HG02870 (cell line): ENCODE measurements around the gene AURKAIP1.
"Not testable (repeated sequence)": the region's sequence is repeated elsewhere in the genome, so short reads cannot be mapped to it uniquely, and the experiment has no call there.

Experiments
- ATAC-seq: cut with Tn5 transposase; IDR thresholded peaks from one replicate; pipeline ENCODE4 v1.9.1; 2021; ENCODE audit warnings: mild to moderate bottlenecking, moderate library complexity; ENCODE audit not compliant: unreplicated experiment

Gene AURKAIP1

DNA sequence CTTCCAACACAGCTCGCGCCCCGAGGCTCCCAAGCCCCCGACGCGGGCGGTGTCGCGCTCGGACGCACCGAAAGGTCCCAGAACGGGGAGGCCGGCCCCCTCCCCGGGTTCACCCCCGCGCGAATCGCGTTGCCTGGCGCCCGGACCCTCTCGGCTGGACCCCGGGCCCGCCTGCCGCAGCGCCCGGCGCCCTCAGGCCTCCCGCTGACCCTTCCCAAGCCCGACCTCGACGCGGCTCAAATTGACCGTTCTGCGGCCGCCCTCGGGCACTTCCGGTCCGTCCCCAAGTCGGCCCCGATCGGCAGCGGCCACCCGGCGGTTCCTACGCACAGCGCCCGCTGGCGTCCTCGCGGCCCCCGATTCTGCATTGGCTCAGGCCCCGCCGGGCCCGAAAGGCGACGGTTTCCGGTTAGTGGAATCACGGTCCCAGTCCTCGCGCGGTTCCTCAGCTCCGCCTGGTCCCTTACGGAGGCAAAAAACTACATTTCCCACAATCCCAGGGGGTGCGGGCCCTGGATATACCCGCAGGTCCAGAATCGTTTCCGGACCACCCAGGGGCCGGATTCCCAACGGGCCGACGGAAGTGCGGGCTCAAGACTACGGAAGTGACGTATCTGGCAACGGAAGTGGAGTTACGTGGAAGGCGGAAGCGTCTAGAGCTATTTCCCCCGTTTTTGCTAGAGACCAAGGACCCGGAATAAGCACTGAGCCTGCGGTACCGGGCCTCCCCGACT, at the start of gene AURKAIP1:
Gene AURKAIP1 (minus strand): TSS at position 279 of the 734 bp plus-strand sequence. CDS start 451 bp downstream, outside the sequence.
- ATAC-seq = peak; percentile 85

DNA sequence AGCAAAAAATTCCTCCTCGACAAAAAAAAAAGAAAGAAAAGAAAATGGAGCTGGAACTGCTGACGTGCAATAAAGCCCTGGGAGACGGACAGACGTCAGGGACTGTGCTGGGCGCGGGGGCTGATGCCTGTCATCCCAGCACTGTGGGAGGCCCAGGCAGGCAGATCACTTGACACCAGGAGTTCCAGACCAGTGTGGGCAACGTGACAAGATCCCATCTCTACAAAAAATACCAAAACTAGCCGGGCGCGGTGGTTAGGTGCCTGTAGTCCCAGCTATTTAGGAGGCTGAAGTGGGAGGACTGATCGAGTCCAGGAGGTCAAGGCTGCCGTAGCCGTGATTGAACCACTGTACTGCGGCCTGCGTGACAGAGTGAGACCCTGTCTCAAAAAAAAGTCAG, 49.7 kb upstream of the AURKAIP1 start:
- no peak for ATAC-seq

DNA sequence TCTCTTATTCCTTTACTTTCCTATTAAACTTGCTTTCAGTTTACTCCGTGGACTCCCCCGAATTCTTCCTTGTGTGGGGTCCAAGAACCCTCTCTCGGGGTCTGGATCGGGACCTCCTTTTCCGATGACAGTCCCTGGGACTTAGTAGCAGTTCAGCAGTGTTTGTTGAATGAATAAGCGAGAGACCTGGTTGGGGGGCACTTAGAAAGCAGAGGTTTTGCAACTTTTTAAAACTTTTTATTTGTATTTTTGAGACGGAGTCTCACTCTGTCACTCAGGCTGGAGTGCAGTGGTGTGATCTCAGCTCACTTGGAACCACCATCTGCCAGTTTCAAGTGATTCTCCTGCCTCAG, 48.2 kb upstream of the AURKAIP1 start:
- ATAC-seq = no peak

DNA sequence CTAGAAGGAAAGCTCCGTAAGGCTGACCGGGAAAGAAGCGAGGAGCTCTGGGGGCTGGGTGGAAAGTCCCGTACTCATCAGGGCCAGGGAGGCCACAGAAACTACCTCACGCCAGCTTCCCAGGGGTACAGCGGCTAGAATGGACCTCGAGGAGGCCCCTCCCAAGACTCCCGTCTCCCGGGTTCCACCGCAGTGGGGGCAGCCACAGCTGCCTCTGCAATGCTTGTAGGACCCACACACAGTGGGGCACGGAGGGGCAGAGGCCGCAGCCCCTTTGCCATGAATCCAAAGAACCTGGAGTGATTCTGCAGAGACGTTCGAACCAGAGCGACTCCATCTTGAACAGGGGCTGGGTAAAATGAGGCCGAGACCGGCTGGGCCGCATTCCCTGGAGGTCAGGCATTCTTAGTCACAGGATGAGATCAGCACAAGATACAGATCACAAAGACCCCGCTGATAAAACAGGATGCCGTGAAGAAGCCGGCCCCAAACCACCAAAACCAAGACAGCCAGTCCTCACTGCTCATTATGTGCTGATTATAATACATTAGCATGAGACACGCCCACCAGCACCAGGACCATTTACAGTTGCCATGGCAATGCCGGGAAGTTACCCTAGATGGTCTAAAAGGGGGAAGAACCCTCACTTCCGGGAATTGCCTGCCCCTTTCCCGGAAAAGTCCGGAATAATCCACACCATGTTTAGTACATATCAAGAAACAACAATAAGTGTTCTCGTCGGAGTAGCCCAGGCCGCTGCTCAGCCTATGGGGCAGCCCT, 47.6 kb upstream of the AURKAIP1 start:
- ATAC-seq = no peak

DNA sequence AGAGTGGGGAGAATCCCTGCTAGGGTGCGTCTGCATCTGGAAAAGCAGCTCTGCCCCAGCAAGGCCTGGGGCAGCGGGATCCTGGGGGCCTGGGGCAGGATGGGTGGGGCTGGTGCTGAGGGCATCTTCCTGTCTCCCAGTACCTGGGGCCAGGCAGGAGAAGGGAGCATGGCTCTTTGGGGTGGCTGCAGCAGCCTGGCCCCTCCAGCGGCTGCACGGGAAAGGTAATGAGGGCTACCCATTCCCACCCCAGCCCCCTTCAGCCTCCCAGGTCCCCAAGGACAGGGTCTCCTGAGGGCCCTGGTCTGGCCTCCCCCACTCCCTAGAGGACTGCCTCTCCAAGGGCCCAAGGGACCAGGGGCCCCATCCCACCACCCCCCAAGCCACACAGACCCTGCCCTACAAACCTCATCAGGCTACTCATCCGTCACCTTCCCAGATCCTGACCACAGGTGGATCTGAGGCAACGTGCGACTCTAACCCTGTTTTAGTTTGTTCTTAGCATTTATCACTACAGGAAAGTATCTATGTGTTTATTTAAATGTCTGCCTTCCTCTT, 47.0 kb upstream of the AURKAIP1 start:
- ATAC-seq = no peak

DNA sequence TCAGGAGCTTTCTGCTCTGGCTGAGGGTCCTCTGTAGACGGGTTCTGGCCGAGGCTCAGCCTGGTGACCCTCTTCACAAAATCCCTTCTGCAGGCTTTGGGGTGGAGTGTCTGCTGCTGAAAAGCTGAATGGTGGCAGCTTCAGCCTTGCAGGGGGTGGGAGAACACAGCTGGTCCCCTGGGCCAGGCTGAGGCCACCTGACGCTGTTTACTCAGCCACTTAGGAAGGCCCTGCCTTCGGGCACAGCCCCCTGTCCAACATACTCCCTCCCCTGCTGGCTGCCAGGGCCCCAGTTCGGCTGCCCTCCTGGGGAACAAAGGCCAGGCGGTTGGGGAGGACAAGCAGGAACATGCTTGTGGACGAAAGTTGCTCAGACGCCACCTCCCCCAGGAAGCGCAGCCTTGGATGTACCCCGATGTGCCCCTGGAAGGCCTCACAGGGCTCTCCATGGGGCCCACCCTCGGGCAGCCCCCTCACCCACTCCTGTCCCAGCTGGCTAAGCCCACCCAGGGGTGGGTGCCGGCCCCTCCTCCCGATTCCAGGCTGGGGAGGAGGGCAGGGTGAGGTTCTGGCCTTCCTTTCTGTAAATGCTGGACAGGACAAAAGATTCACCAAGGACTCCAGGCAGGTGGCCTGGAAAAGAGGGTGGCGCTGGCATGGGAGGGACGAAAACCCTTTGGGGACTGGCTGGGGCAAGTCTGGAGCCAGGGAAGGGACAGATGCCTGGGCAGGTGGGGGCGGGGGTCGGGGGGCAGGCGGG, 46.3 kb upstream of the AURKAIP1 start, which contains the start of gene ANKRD65:
Gene ANKRD65 (minus strand): TSS at position 130 of the 760 bp plus-strand sequence. CDS start 271 bp downstream, outside the sequence.
- no peak for ATAC-seq

DNA sequence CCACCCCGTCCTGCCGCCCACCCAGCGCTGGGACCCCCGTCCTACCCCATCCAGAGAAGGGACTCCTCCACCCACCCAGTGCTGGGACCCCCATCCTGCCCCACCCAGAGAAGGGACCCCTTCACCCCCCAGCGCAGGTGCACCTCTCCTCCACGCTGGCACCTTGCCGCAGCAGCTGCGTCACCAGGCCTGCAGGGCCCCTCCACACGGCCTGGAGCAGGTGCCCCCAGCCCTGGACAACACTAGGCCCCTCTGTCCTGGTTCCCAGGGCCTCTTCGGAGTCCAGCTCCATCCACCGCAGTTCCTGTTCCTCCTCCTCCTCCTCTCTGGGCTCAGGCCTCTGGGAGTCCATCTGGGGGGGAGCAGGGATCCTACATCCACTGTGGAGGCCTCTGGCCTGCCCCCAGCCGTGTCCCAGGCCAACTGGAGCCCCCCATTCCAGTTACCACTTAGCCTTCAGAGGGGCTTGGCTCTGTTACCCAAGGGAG, 45.7 kb upstream of the AURKAIP1 start:
- ATAC-seq = no peak

DNA sequence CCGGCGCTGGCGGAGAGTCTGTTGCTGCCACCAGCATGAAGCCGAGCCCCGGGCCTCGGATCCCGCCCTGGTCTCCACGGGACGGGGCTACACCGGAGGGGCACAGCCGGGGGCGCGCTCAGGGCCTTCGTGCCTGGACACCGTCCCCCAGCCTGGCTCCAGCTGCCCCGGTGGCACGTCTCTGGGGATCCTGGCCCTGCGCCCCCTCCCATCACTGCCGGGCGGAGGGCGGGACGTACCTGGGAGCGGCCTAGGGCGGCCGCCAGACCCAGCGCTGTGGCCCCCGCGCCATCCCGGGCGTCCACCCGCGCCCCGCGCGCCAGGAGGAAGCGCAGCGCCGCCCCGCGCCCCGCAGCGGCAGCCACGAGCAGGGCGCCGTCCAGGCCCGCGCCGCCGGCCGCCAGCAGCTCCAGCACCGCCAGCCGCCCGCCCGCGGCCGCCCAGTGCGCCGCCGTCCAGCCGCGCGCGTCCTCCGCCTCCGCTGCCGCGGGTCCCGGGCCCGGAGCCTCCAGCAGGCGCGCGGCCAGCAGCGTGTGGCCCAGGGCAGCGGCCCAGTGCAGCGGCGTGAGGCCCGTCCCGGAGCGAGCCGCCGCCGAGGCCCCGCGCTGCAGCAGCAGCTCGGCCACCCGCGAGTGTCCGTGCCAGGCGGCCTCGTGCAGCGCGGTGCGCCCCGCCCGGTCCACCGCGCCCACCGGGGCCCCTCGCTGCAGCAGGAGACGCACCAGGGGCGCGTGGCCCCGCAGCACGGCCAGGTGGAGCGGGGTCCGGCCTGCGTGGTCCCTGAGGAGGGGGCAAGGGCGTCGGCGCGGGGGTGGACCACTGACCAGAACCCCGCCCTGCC, 45.0 kb upstream of the AURKAIP1 start:
- ATAC-seq = no peak

DNA sequence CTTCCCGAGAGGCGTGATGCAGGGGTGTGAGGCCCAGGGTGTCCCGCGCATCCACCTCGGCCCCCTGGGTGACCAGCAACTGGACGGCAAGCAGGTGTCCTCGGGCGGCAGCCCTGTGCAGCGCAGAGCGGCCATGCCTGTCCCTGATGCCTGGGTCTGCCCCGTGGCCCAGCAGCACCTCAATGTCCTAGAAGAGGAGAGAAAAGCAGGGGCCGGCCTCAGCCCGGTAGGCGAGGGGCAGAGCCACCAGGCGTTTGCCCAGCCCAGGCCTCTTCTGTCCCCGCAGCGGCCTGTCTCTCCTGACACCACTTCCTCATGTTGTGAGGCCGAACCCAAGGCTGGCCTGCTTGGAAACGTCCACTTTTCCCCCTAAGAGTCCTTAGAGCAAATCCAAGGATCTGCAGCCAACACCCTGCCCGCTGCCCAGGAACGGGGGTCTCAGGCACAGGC, 44.4 kb upstream of the AURKAIP1 start:
- ATAC-seq = no peak

DNA sequence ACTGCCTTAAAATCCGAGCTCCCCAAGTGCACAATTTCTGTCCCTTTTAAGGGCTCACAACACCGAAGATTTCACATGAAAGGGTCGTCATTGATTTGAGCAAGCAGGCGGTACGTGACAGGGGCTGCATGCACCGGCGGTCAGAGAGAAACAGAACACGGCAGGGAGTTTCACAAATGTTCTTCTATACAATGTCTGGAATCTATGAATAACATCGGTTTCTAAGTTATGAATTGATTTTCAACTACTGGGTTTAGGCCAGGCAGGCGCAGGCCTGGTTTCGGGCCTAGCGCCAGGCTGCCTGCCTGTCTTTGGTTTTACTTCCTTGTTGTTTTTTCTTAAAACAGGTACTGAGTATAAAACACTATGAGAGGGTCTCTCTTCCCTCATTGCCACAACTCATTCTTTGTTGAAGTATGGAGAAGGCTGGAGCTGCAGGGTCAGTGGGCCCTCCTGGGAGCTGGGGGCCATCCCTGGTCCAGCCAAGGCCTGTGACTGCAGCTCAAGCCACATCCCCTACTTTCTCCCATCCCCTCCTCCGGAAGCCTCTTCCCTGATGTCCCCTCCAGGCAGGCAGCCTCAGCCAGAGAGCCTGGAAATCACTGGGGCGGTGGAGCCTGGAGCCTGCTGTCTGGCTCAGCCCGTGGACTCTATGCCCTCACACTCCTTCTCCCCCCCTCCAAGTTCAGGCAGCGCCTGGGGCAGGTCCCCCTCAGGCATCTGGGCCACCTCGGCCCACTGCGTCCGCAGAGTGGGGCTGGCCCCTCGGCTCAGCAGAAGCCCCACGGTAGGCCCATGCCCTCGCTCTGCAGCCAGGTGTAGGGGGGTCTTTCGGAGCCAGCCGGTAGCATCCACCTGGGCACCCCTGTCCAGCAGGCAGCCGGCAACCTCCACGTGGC, 43.7 kb upstream of the AURKAIP1 start:
- no peak for ATAC-seq

DNA sequence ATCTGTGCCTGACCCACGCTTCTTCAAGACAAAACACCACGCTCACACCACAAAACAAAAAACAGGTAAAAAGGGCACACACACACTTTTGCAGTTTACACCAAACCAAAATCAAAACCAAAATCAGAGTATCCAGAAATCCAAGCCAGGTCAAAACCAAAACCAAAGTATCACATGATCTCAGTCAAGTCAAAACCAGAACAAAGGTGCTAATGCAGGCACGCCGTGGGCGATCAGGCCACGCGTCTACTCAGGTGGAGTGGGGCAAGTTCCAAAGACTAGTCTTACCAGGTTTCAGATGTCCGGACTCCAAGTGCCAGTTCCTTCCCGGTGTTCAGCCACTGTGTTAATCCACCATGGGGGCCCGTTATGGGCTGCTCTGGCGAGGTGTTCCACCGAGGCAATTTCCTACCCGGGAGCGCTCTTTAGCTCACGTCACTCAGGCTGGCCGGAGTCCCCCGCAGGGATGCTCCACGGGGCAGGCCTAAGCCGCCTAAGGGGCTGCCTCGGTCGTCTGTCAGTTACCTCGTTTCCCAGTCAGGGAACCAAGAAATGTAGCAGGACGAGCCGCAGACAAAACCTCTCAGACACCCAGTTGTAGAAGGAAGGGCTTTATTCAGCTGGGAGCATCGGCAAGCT, 42.9 kb upstream of the AURKAIP1 start:
- not testable (repeated sequence) for ATAC-seq

DNA sequence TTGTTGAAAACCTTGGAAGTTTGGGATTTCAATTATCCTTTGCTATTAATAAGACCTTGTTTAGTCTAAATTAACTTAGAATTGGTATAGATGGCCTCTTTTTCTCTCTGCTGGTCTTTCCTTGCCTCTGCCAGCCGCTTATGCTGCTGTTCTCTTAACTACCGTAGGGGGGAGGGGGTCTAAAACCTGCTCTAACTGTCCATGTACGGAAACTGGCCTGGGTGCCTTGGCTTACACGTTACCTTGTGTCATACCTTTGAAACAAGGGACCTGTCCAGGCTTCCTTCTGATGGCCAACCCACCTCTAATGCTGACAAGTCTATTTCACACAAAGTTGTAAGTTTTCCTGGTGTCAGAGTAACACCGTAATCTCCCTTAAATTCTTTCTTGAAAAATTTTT, 42.4 kb upstream of the AURKAIP1 start:
- ATAC-seq = not testable (repeated sequence)

DNA sequence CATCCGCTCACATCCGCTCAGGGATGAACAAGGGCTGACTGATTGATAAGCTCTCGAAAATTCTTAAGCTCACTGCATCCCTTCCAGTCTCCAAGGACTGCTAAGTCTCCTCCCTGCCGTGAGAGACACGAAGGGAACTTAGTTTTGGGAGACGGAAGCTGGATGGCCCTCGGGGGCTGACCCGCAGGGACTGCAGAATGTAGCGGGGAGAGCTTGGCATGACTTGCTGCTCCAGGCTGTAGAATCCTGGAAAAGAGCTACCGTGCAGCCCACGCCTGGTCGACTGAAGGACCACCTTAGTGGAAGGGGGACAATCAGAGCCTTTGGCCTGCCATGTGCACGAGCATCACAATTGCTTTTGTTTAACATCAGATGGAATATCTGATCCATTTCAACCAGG, 40.7 kb upstream of the AURKAIP1 start:
- ATAC-seq = no peak

DNA sequence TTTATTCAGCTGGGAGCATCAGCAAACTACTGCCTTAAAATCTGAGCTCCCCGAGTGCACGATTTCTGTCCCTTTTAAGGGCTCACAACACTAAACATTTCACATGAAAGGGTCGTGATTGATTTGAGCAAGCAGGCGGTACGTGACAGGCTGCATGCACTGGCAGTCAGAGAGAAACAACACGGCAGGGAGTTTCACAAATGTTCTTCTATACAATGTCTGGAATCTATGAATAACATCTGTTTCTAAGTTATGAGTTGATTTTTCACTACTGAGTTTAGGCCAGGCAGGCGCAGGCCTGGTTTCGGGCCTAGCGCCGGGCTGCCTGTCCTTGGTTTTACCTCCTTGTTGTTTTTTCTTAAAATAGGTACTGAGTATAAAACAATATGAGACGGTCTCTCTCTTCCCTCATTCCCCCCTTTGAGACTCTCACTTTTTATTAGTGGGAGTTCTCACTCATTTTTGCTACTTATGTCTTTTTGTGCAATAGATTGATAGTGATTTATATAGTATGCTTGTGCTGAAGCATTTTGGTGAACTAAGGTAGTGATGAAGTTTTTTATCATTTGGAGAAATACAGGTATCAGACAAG, 37.4 kb upstream of the AURKAIP1 start:
- not testable (repeated sequence) for ATAC-seq

DNA sequence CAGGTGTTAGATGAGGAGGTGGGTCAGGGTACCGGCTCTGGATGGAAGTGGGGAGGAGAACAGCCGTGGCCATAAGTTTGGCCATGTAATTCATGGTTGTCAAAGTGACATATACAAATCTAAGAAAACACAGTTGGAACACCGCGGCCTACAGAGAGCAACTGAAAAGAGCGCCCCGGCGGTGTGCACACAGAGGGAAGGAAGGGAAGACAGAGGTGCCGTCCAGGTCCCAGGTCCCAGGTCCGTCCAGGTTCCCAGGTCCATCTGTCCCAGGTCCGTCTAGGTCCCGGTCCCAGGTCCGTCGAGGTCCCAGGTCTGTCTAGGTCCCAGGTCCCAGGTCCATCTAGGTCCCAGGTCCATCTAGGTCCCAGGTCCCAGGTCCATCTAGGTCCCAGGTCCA, 36.6 kb upstream of the AURKAIP1 start:
- ATAC-seq = no peak

DNA sequence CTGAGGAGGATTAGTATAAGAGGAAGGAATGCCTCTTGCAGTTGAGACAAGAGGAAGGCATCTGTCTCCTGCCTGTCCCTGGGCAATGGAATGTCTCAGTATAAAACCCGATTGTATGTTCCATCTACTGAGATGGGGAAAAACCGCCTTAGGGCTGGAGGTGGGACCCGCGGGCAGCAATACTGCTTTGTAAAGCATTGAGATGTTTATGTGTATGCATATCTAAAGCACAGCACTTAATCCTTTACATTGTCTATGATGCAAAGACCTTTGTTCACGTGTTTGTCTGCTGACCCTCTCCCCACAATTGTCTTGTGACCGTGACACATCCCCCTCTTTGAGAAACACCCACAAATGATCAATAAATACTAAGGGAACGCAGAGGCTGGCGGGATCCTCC, 35.2 kb upstream of the AURKAIP1 start:
- not testable (repeated sequence) for ATAC-seq

DNA sequence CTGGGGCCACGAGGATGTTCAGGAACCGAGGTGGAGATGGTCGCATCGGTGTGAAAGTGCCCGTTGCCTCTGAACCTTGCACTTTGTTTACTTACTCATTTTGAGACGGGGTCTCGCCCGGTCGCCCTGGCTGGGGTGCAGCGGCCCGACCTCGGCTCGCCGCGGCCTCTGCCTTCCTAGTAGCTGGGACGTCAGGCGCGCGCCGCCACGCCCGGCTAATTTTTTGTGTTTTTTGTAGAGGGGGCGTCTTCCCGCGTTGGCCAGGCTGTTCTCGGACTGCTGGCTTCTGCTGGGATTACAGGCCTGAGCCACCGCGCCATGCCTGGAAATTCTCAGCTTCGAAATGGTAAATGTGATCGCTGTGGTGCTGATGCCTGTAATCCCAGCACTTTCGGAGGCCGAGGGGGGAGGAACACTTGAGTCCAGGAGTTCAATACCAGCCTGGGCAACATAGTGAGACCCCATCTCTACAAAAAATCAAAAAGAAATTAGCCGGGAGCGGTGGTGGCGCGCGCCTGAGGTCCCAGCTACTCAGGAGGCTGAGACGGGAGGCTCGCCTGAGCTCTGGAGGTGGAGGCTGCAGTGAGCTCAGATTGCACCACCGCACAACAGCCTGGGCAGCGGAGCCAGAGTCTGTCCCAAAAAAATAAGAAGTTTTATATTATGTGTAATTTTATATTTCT, 32.8 kb upstream of the AURKAIP1 start:
- peak; percentile 17 for ATAC-seq
